Cardiac septum (tissue), 1 donor: ENCODE results near the gene HOXB6. TPM values are rescaled to one million over a fixed set of nuclear protein-coding genes. Genes with fewer than 3 reads are reported as not detected.

Experiments
- DNase-seq: peaks from one replicate; pipeline ENCODE4 v3.0.0-alpha.2; 2020; ENCODE audit warnings: low spot score
- intact Hi-C: fragments of 100-400 bp; cut with DNase I; formaldehyde crosslinking; loops from one replicate; pipeline ENCODE4 v1.14.0; 2022
- total RNA-seq: library from RNA; stranded (reverse); fragmentation: NEBNext Ultra II Directional; extraction: Animal tissue kit (Norgen Biotek cat#: 25700); gene quantifications from one replicate; pipeline ENCODE4 v1.2.1, GENCODE V29; 2021
- donor health status: DM: no; HTN: no; CAD: no.

The HOXB6 gene
- total RNA-seq, 1 donor from 2014 or later = 0.92 TPM

- intact Hi-C loops = loop anchor here (10.0 kb wide), 2 partner anchors 382 to 588 kb away; partner anchors contain the start of gene IGF2BP1
Measured at GRCh38 chr17:48612854-48613691, 8.3 kb upstream of the HOXB6 start.

DNA sequence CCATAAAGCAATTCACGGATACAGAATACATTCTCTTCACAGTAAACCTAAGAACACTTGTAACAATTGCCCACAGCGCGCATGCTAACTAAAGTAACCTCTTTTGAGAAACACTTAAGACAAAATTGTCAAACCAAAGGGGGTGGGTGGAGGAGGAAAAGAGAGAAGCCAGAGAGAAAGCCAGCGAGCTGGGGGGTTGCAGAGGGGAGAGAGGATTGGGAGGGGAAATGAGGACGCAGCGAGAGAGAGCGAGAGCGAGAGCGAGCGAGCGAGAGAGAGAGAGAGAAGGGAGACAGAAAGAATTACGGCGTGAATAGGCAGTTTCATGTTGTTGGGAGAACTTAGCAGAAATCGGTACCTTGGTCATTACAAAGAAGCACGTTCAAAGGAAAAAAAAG, 7.7 kb upstream of the HOXB6 start:
- intact Hi-C loops = loop anchor here (10.0 kb wide), 2 partner anchors 382 to 588 kb away; partner anchors contain the start of gene IGF2BP1

More at GRCh38 chr17:48612854-48613691, 8.3 kb upstream of the HOXB6 start:
- no peak for DNase-seq

DNA sequence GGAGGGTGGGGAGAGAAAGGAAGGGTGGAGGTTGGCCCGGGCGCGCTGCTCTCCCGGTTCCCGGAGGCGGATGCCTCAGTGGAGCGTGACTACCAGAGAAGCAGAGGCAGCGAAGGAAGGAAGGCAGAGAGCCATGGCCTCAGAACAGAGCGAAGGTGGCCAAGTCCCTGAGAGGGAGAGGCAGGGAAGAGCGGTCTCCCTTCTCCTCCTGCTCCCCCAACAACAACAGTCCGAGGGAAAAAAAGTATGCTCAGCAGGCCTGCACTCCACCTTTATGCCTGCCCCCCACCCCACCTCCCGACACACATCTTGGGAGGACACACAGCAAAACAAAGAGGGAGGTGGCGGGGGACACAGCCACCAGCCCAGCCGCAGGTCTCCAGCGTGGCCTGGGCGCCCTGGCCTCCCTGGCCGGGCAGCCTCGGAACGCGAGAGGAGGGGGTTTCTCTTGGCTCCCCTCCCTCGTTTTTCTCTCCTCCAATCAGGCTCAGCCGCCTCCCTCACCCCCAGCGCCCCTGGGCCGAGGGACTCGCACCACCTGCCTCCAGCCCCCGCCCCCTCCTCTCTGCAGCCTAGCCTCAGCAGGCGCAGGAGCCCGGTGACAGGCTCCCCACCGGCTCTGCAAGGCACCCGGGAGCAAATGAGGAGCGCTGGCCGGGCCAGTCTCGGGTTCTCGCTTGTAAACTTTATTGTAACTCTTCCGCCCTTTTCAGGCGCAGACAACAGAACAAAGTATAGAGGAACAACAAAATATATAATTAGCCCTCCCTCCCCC, 7.1 kb upstream of the HOXB6 start:
- DNase-seq = no peak
- intact Hi-C loops = loop anchor here (10.0 kb wide), 2 partner anchors 383 to 587 kb away; partner anchors contain the start of gene IGF2BP1

More for the DNA sequence above, 7.7 kb upstream of the HOXB6 start:
- DNase-seq = no peak

DNA sequence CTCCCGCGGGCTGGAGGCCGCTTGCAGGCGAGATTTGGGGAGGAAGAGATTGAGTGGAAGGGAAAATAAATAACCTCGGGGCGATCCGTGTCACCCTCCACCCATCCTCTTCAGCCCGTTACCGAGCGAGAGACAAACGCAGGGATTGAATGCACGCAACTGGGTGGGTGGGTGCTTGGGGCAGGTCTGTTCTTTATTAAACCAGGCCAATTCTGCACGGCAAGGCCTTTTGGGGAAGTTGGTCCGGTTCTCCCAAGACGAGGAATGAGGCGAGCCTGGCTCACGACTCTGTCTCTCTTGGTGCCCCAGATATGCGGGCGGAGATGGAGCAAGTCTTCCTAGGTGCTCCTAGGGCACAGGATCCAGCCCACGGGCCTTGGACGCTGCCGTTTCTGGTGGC, 6.4 kb upstream of the HOXB6 start:
- intact Hi-C loops = loop anchor here (10.0 kb wide), 2 partner anchors 384 to 586 kb away; partner anchors contain the start of gene IGF2BP1
- DNase-seq = no peak

DNA sequence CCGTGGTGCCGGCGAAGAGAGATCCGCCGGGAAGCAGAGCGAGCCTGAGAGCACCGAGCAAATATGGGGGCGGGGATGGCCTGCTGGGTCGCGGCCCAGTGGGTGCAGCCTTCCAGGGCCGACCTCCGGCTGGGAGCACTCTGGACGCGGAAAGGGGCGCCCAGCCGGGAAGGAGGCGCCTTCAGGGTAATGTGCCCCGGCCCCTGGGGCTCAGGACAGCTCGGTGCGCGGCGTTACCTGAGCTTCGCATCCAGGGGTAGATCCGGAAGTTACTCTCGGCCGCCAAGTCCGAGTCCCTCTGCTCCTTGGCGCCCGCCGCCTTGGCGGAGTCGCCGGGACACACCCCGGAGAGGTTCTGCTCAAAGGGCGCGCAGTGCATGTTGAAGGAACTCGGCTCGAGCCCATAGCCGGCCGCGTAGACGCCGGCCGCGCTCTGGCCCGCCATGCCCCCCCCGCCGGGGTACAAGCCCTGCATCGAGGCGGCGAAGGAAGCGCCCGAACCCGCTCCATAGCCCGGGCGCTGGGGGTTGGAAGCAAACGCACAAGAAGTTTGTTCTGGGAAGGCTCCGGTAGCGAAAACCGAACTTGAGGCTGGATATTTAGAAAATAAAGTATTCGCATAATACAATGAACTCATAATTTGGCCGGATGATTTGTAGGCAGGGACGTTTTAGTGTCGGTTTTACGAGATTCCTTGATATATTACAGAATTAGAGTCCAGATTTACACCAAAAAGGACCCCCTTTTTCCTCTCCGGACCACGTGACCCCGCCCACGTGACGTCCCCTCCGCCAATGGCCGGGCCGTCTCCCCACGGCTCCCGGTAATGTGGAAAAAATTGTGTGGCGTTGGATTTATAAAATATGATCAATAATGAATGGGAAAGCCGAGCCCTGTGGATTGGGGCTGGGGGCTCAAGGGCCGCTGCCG, 5.8 kb upstream of the HOXB6 start, which contains the start of gene HOXB7:
Gene HOXB7, minus strand, starts transcription at position 736 of the 930 bp plus-strand sequence. Its CDS starts 99 bp downstream, at position 637.
- intact Hi-C loops = loop anchor here (10.0 kb wide), 2 partner anchors 384 to 586 kb away; partner anchors contain the start of gene IGF2BP1
- no peak for DNase-seq

DNA sequence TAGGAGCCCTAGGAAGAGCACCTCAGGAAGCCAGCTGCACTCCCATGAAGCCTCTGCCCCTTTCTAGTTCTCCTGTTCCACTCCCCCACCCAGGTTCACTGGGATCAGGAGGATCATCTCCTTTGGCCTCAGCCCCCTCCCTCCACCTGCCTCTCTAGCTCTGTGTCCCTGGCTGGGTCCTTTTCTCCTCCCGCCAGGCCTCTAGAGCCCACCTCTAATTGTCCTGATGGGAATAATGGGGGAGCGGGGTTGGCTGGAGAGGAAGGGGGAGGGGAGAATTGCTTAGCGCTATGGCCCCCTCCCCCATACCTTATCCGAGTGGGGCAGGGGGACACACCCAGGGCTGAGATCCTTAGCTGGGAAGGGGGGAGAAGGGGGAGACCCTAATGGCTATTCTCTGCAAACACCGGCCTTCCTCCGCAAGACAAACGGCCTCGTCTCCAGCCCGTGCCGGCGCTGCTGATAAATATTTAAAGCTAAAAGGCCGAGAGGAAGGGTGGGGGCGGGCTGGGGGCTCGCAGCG, 5.0 kb upstream of the HOXB6 start:
- DNase-seq = no peak
- intact Hi-C loops = loop anchor here (10.0 kb wide), 2 partner anchors 385 to 585 kb away; partner anchors contain the start of gene IGF2BP1

DNA sequence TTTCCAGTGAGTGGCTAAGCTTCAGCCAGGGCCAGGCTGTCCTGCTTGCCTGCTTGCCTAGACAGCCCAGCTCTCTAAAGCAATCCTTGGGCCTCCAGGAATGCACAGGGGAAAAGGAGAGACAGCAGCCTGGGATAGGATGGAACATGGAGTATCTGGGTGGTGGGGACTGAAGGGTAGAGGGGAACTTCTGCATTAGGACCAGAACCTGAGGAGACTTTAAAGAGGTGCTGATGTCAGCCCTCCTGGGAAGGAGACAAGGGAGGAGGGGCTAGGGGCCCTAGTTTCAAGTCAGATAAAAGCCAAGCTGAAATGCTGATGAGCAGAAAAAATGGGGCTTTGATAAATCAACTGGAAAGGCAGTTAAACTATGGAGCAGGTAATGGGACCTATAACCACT, 4.2 kb upstream of the HOXB6 start:
- no peak for DNase-seq
- intact Hi-C loops = no loop called here

- intact Hi-C loops = no loop called here
- no peak for DNase-seq
Measured at GRCh38 chr17:48608494-48608834, 3.7 kb upstream of the HOXB6 start.

DNA sequence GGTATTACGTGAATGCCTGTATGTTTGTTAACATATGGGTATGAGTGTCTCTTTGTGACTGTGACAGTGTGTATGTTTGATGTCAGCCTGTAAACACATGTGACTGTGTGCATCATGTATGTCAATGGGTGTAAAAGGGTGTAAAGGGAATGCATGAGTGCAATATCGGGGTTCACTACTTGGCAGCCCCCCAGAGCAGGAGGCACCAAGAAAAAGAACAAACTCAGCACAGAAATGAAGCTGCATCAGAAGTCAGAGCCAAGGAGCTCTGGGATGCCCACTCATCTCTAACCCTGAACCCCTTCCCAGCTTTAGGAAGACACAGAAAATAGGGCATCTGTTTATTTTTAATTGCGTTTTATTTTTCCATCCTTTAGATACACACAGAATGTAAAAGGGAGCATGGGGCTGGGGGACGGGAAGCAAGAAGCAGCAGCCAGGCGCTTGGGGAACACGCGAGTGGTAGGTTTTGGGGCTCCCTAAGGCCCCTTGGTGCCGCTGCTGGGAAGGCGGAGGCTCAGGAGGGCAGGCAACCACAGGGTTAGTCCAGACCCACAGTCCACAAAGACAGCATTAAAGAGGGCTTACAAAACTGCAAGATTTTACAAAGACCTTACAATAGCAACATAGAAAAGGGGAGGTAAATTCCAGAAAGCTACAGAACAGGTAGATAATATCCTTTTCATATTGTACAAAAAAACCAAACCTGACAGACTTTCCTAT, 2.3 kb upstream of the HOXB6 start:
- intact Hi-C loops = no loop called here
- no peak for DNase-seq

- intact Hi-C loops = no loop called here
- DNase-seq = no peak
Measured at GRCh38 chr17:48605991-48606891, 1.5 kb upstream of the HOXB6 start.

GRCh38 chr17:48605409-48605919, 678 bp upstream of the HOXB6 start:
- intact Hi-C loops = no loop called here
- no peak for DNase-seq

- intact Hi-C loops = no loop called here
- DNase-seq = no peak
Measured at GRCh38 chr17:48603959-48604769, 622 bp downstream of the HOXB6 start.

DNA sequence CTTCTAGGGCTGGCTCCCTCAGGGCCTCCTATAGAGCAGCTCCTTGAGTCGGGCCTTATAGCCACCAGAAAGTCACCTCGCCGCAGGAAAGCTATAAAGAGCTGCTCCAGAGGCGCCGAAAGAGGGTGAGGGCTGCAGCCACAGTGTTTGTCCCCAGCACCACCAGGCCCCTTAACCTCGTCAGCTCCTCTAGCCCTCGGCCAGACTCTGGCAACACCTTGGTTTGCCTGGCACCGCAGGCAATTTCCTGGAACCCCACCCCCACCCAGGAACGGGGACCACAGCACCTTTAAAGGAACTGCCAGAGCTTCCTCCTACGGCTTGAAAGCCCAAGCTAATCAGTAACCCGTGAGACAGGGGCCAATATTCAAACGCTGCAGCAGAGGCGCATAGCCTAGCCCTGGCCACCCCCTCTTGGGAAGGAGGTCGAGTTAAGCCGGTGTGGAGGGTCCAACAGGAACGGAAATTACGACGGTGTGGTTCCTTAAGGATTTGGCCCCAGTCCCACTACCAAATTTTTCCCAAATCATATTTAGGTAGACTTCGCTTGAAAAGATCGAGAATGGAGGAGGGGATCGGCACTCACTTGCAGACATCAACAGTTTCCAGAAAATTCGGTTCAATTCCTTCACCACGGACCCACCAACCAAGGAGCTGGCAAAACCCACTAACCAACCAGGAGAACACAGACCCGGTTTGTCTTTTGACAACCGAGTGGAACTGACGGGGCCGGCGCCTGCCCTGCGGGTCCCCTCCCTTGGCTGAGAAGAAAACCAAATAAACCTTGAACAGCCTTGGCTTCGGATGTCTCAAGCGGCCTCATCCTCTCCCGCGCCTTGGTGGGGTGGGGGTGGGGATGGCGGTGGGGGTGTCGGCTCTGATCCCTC, 3.0 kb downstream of the HOXB6 start:
- intact Hi-C loops = no loop called here
- no peak for DNase-seq

DNA sequence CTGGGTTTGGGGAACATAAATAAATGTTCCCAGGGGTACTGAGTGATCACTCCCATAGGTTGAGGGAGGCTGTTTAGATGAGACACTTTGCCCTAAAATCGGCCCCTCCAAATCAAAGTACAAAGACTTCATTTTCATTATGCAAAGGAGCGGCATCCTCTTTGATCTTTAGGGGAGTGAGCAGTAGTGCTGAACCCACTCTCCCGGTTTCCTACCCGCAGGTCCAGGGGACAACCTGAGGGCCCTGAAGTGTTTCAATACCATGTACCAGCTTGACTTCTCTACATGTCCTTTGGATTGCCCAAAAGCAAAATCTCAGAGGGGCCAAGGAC, 3.6 kb downstream of the HOXB6 start:
- intact Hi-C loops = no loop called here
- no peak for DNase-seq

GRCh38 chr17:48600244-48601098, 4.3 kb downstream of the HOXB6 start:
- intact Hi-C loops = no loop called here
- DNase-seq = no peak
